Esophagus squamous epithelium (tissue), 4 donors: ENCODE results near the gene STK4.
A peak's percentile ranks its signal among the peaks of the same experiment; 100 is the strongest.

Source experiments
- POLR2A ChIP-seq, 4 donors: fragments of 450-650 bp; IDR thresholded peaks; one replicate each; pipeline ENCODE4 v1.6.1; 2017; ENCODE audit warnings: antibody characterized with exemption in 4 of 4, mild to moderate bottlenecking in 4 of 4, moderate library complexity in 3 of 4
- TF ChIP-seq, protein P1 (sequence below), 6 experiments: fragments of 450-650 bp in 4 of 6; fragments of 200-600 bp in 2 of 6; sonication (generic) in 2 of 6; IDR thresholded peaks; one replicate each; pipeline ENCODE4 v1.5.1; 2016 to 2019; ENCODE audit warnings: antibody characterized with exemption in 6 of 6, mild to moderate bottlenecking in 4 of 6, moderate library complexity in 4 of 6

DNA sequence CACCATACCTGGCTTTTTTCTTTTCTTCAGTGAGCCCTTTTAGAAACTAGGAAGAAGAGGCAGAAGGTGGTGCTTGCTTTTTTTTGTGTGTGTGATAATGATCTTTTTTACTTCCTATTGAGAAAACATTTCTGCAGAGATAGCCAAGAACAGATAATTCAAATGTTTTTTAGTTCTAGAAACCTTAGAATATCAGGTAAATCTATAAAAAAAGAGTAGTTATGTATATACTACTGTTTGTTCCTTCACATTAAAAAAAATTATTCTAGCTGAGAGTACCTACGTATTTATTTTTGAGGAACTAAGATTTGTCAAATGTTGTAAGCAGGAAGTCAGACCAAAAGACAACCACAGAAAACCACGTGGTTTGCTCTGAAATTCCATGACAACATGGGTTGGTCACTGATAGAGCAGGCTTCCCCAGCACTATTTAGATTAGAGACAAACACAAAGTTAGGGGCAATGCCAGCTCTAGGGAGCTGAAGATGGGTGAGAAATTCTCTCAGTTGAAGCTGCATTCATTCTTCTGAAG, 12.8 kb downstream of the STK4 start:
- TF ChIP-seq, protein P1, sequence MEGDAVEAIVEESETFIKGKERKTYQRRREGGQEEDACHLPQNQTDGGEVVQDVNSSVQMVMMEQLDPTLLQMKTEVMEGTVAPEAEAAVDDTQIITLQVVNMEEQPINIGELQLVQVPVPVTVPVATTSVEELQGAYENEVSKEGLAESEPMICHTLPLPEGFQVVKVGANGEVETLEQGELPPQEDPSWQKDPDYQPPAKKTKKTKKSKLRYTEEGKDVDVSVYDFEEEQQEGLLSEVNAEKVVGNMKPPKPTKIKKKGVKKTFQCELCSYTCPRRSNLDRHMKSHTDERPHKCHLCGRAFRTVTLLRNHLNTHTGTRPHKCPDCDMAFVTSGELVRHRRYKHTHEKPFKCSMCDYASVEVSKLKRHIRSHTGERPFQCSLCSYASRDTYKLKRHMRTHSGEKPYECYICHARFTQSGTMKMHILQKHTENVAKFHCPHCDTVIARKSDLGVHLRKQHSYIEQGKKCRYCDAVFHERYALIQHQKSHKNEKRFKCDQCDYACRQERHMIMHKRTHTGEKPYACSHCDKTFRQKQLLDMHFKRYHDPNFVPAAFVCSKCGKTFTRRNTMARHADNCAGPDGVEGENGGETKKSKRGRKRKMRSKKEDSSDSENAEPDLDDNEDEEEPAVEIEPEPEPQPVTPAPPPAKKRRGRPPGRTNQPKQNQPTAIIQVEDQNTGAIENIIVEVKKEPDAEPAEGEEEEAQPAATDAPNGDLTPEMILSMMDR (IDR thresholded peaks at IDR 0.05) = no peak
- peak in 1 of 4 donors; percentile 32 for TF ChIP-seq POLR2A (IDR thresholded peaks at IDR 0.05)
